ENCODE data around the gene PRPSAP1.

PRPSAP1 gene

GRCh38 chr17:76263896-76264295 lies 89.8 kb downstream of the PRPSAP1 start:
- DNase-seq: no peak

GRCh38 chr17:76262732-76263344 lies 90.9 kb downstream of the PRPSAP1 start:
- no peak for DNase-seq

GRCh38 chr17:76261421-76262215 lies 92.1 kb downstream of the PRPSAP1 start:
- no peak for DNase-seq

GRCh38 chr17:76260669-76261068 lies 93.0 kb downstream of the PRPSAP1 start:
- no peak for DNase-seq

GRCh38 chr17:76260220-76260619 lies 93.5 kb downstream of the PRPSAP1 start:
- no peak for DNase-seq
